Mesenchymal stem cell (in vitro differentiated cells and primary cell): ENCODE results near the gene KCND3.

Experiments
- DNase-seq: peaks from one replicate; pipeline ENCODE4 v3.0.0-alpha.2; 2013
- H2AFZ ChIP-seq: one replicate; pipeline ENCODE4 v1.6.1; 2013; ENCODE audit warnings: low read depth, mild to moderate bottlenecking, control low read depth, inconsistent platforms, low read length, moderate library complexity
- H2AK5ac ChIP-seq: 2 replicates; pipeline ENCODE4 v1.6.1; 2013; ENCODE audit warnings: low read length, moderate library complexity, mild to moderate bottlenecking, inconsistent platforms; ENCODE audit not compliant: severe bottlenecking
- H2BK120ac ChIP-seq: one replicate; pipeline ENCODE4 v1.6.1; 2013; ENCODE audit warnings: low read depth, mild to moderate bottlenecking, inconsistent platforms, low read length, moderate library complexity
- H2BK12ac ChIP-seq, 2 experiments: one replicate each; pipeline ENCODE4 v1.6.1; 2013; ENCODE audit warnings: inconsistent platforms in 2 of 2, low read length in 2 of 2, mild to moderate bottlenecking in 2 of 2, moderate library complexity in 2 of 2, control low read depth in 1 of 2
- H2BK15ac ChIP-seq: one replicate; pipeline ENCODE4 v1.6.1; 2013; ENCODE audit warnings: mild to moderate bottlenecking, low read depth, inconsistent platforms; ENCODE audit not compliant: poor library complexity, severe bottlenecking
- H2BK5ac ChIP-seq: 2 replicates; pipeline ENCODE4 v1.6.1; 2013; ENCODE audit warnings: low read depth, mild to moderate bottlenecking, low read length, control low read depth, inconsistent platforms; ENCODE audit not compliant: poor library complexity, severe bottlenecking
- H3K14ac ChIP-seq, 2 experiments: one replicate each; pipeline ENCODE4 v1.6.1; 2013; ENCODE audit warnings: inconsistent platforms in 2 of 2, low read length in 2 of 2, control low read depth in 1 of 2, mild to moderate bottlenecking in 1 of 2, moderate library complexity in 1 of 2
- H3K18ac ChIP-seq, 2 experiments: one replicate each; pipeline ENCODE4 v1.6.1; 2013; ENCODE audit warnings: inconsistent platforms in 2 of 2, low read length in 2 of 2, control low read depth in 1 of 2, low read depth in 1 of 2, mild to moderate bottlenecking in 1 of 2
- H3K23ac ChIP-seq, 2 experiments: one replicate each; pipeline ENCODE4 v1.6.1; 2013; ENCODE audit warnings: inconsistent platforms in 2 of 2, low read length in 2 of 2, mild to moderate bottlenecking in 2 of 2, moderate library complexity in 2 of 2, control low read depth in 1 of 2
- H3K27ac ChIP-seq: 2 replicates; pipeline ENCODE4 v1.5.1; 2013; ENCODE audit warnings: mild to moderate bottlenecking, moderate library complexity, low read length, control low read depth, inconsistent platforms; ENCODE audit not compliant: poor library complexity, severe bottlenecking
- H3K27me3 ChIP-seq, 2 experiments: 2 replicates each; pipeline versions ENCODE4 v1.6.1 to v1.7.0; 2013; ENCODE audit warnings: low read length in 2 of 2, mild to moderate bottlenecking in 2 of 2, moderate library complexity in 2 of 2, control low read depth in 1 of 2, inconsistent platforms in 1 of 2; ENCODE audit not compliant: control insufficient read depth in 1 of 2, insufficient read depth in 1 of 2
- H3K36me3 ChIP-seq, 2 experiments: 2 replicates each; pipeline versions ENCODE4 v1.6.1 to v1.7.0; 2013; ENCODE audit warnings: low read length in 2 of 2, control low read depth in 1 of 2, inconsistent platforms in 1 of 2, low read depth in 1 of 2, mild to moderate bottlenecking in 1 of 2; ENCODE audit not compliant: insufficient read depth in 2 of 2, control insufficient read depth in 1 of 2
- H3K4ac ChIP-seq, 2 experiments: one replicate each; pipeline ENCODE4 v1.6.1; 2013; ENCODE audit warnings: inconsistent platforms in 2 of 2, low read length in 2 of 2, mild to moderate bottlenecking in 2 of 2, moderate library complexity in 2 of 2, control low read depth in 1 of 2, low read depth in 1 of 2
- H3K4me1 ChIP-seq: 2 replicates; pipeline ENCODE4 v1.6.1; 2013; ENCODE audit warnings: low read depth, low read length, control low read depth; ENCODE audit not compliant: control insufficient read depth, insufficient read depth
- H3K4me2 ChIP-seq: 2 replicates; pipeline ENCODE4 v1.6.1; 2013; ENCODE audit warnings: low read length, mild to moderate bottlenecking, inconsistent platforms; ENCODE audit not compliant: poor library complexity, severe bottlenecking
- H3K4me3 ChIP-seq, 2 experiments: 2 replicates each; pipeline versions ENCODE4 v1.5.1 to v1.7.0; 2013; ENCODE audit warnings: low read length in 2 of 2, mild to moderate bottlenecking in 2 of 2, control low read depth in 1 of 2, low read depth in 1 of 2; ENCODE audit not compliant: insufficient read depth in 1 of 2
- H3K79me1 ChIP-seq: replicated peaks from 2 replicates; pipeline ENCODE4 v1.6.1; 2013; ENCODE audit warnings: mild to moderate bottlenecking, control low read depth, low read length, inconsistent platforms; ENCODE audit not compliant: poor library complexity, severe bottlenecking
- H3K9ac ChIP-seq: 2 replicates; pipeline ENCODE4 v1.7.0; 2013; ENCODE audit warnings: mild to moderate bottlenecking, low read length, moderate library complexity
- H3K9me3 ChIP-seq: 2 replicates; pipeline ENCODE4 v1.7.0; 2013; ENCODE audit warnings: mild to moderate bottlenecking, low read length; ENCODE audit not compliant: control insufficient read depth
- H4K8ac ChIP-seq: one replicate; pipeline ENCODE4 v1.6.1; 2013; ENCODE audit warnings: inconsistent platforms, mild to moderate bottlenecking, low read length, moderate library complexity
- H4K91ac ChIP-seq: one replicate; pipeline ENCODE4 v1.6.1; 2013; ENCODE audit warnings: mild to moderate bottlenecking, low read length, inconsistent platforms
- WGBS: methylation state at CpG from one replicate; pipeline ENCODE4 v1.1.7; 2013; ENCODE audit warnings: mixed read lengths; 5-methylcytosine and 5-hydroxymethylcytosine counted together

Gene KCND3

GRCh38 chr1:111891566-111891965 lies 97.9 kb downstream of the KCND3 start:
- H3K14ac ChIP-seq = no peak overlapping the region
- no peak overlapping the region for H2AFZ ChIP-seq
- no peak overlapping the region for H4K8ac ChIP-seq
- H2BK120ac ChIP-seq = no peak overlapping the region
- H3K36me3 ChIP-seq = no peaks in the 10 kb centered on the region
- H3K27ac ChIP-seq = no peak overlapping the region
- no peaks in the 10 kb centered on the region for H3K4me1 ChIP-seq
- no peak overlapping the region for H3K18ac ChIP-seq
- H3K23ac ChIP-seq = no peak overlapping the region
- no peak overlapping the region for H2AK5ac ChIP-seq
- DNase-seq = no peak
- H3K9me3 ChIP-seq = no peaks in the 10 kb centered on the region
- H3K79me1 ChIP-seq = no peaks in the 10 kb centered on the region
- H3K4me2 ChIP-seq = no peak overlapping the region
- no peak overlapping the region for H3K4ac ChIP-seq
- no peak overlapping the region for H3K9ac ChIP-seq
- H2BK15ac ChIP-seq = no peak overlapping the region
- no peak overlapping the region for H2BK5ac ChIP-seq
- H2BK12ac ChIP-seq = no peak overlapping the region
- H3K27me3 ChIP-seq = peaks cover 15 to 57% of the 10 kb centered on the region in 2 experiments
- H3K4me3 ChIP-seq = no peak overlapping the region
- WGBS = 77% methylated on average over 1 of the region's 3 CpGs
- H4K91ac ChIP-seq = no peak overlapping the region

GRCh38 chr1:111888740-111889376 lies 100.6 kb downstream of the KCND3 start:
- WGBS = 79% methylated on average over 7 of the region's 8 CpGs
- H3K4me1 ChIP-seq = no peaks in the 10 kb centered on the region
- H2BK5ac ChIP-seq = no peak overlapping the region
- H4K8ac ChIP-seq = no peak overlapping the region
- H3K4ac ChIP-seq = no peak overlapping the region
- H3K23ac ChIP-seq = no peak overlapping the region
- H3K9ac ChIP-seq = no peak overlapping the region
- no peak overlapping the region for H3K18ac ChIP-seq
- no peak for DNase-seq
- no peaks in the 10 kb centered on the region for H3K79me1 ChIP-seq
- H3K27ac ChIP-seq = no peak overlapping the region
- no peak overlapping the region for H2AFZ ChIP-seq
- no peak overlapping the region for H2BK15ac ChIP-seq
- H2AK5ac ChIP-seq = no peak overlapping the region
- H3K4me2 ChIP-seq = no peak overlapping the region
- H4K91ac ChIP-seq = no peak overlapping the region
- H3K14ac ChIP-seq = no peak overlapping the region
- H3K27me3 ChIP-seq = peaks cover 12 to 67% of the 10 kb centered on the region in 2 experiments
- H3K9me3 ChIP-seq = no peaks in the 10 kb centered on the region
- H3K4me3 ChIP-seq = no peak overlapping the region
- no peaks in the 10 kb centered on the region for H3K36me3 ChIP-seq
- no peak overlapping the region for H2BK12ac ChIP-seq
- no peak overlapping the region for H2BK120ac ChIP-seq

- H3K27ac ChIP-seq = no peak overlapping the region
- no peak overlapping the region for H4K8ac ChIP-seq
- H3K4ac ChIP-seq = no peak overlapping the region
- DNase-seq = no peak
- no peak overlapping the region for H4K91ac ChIP-seq
- H3K79me1 ChIP-seq = no peaks in the 10 kb centered on the region
- H3K36me3 ChIP-seq = no peaks in the 10 kb centered on the region
- no peak overlapping the region for H2BK15ac ChIP-seq
- H2BK120ac ChIP-seq = no peak overlapping the region
- no peak overlapping the region for H2AFZ ChIP-seq
- no peak overlapping the region for H2BK5ac ChIP-seq
- no peak overlapping the region for H3K9ac ChIP-seq
- H3K4me3 ChIP-seq = no peak overlapping the region
- H3K4me1 ChIP-seq = no peaks in the 10 kb centered on the region
- 75% methylated on average over 1 of the region's 1 CpG for WGBS
- H3K18ac ChIP-seq = no peak overlapping the region
- no peak overlapping the region for H3K23ac ChIP-seq
- H3K14ac ChIP-seq = no peak overlapping the region
- no peak overlapping the region for H2AK5ac ChIP-seq
- peaks cover 10 to 69% of the 10 kb centered on the region in 2 experiments for H3K27me3 ChIP-seq
- no peak overlapping the region for H3K4me2 ChIP-seq
- H2BK12ac ChIP-seq = no peak overlapping the region
- no peaks in the 10 kb centered on the region for H3K9me3 ChIP-seq
Observed at GRCh38 chr1:111887875-111888274, 101.6 kb downstream of the KCND3 start.

DNA sequence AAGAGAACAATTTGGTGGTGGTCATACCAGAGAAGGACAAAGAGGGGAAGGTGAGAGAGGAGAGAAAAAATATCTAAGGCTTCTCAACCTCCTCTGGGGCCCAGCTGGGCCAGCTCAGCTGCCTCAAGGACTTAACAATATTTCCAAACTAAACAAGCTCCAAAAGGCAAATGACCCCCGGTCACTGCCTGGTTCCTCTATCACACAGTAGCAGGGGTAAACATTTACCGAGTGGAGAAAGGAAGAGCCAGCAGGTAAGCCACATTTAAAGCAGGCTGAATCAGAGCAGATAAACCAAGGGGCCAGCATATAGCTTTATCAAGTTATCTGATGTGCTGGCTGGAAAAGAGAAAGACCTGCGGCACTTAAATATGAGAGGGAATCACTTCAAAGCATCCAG lies 102.1 kb downstream of the KCND3 start:
- 85% methylated on average over 3 of the region's 3 CpGs for WGBS

More for the DNA sequence above, 102.1 kb downstream of the KCND3 start:
- H2AK5ac ChIP-seq = no peak overlapping the region
- H3K18ac ChIP-seq = no peak overlapping the region
- no peaks in the 10 kb centered on the region for H3K79me1 ChIP-seq
- no peak overlapping the region for H3K4me3 ChIP-seq
- no peaks in the 10 kb centered on the region for H3K4me1 ChIP-seq
- H2BK120ac ChIP-seq = no peak overlapping the region
- H4K91ac ChIP-seq = no peak overlapping the region
- H2BK12ac ChIP-seq = no peak overlapping the region
- no peak overlapping the region for H4K8ac ChIP-seq
- H3K9me3 ChIP-seq = no peaks in the 10 kb centered on the region
- no peak for DNase-seq
- H3K14ac ChIP-seq = no peak overlapping the region
- no peaks in the 10 kb centered on the region for H3K36me3 ChIP-seq
- no peak overlapping the region for H3K23ac ChIP-seq
- no peak overlapping the region for H2AFZ ChIP-seq
- peaks cover 10 to 71% of the 10 kb centered on the region in 2 experiments for H3K27me3 ChIP-seq
- no peak overlapping the region for H3K27ac ChIP-seq
- no peak overlapping the region for H3K9ac ChIP-seq
- no peak overlapping the region for H3K4ac ChIP-seq
- no peak overlapping the region for H2BK15ac ChIP-seq
- H2BK5ac ChIP-seq = no peak overlapping the region
- H3K4me2 ChIP-seq = no peak overlapping the region
